ENCODE data around the gene TM4SF1.

The TM4SF1 gene

DNA sequence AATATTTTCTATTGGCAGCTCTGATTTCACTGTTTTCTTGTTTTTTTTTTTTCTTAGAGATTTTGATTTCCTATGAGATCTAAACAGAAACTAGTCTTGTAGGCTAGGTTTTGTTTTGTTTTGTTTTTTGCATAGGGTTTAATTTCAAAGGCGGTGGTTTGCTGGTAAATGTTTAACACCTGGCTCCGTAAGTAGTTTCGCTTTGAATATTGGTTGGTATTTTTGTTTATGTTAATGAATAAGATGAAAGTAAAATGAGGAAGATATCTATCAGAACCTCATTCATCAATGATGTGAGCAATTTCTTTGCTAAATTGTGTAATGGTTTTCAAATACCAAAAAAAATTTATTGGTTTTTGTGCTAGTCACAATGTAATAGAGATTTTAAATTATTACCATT is 39.7 kb upstream of the TM4SF1 start:
- DNase-seq (ENCODE audit: low read depth) = no peak
- TF ChIP-seq, protein P1, sequence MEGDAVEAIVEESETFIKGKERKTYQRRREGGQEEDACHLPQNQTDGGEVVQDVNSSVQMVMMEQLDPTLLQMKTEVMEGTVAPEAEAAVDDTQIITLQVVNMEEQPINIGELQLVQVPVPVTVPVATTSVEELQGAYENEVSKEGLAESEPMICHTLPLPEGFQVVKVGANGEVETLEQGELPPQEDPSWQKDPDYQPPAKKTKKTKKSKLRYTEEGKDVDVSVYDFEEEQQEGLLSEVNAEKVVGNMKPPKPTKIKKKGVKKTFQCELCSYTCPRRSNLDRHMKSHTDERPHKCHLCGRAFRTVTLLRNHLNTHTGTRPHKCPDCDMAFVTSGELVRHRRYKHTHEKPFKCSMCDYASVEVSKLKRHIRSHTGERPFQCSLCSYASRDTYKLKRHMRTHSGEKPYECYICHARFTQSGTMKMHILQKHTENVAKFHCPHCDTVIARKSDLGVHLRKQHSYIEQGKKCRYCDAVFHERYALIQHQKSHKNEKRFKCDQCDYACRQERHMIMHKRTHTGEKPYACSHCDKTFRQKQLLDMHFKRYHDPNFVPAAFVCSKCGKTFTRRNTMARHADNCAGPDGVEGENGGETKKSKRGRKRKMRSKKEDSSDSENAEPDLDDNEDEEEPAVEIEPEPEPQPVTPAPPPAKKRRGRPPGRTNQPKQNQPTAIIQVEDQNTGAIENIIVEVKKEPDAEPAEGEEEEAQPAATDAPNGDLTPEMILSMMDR (conservative IDR thresholded peaks at IDR 0.05; ENCODE audit: control insufficient read depth, insufficient read depth, low read depth, low read length) = no peak
- H3K4me3 ChIP-seq (ENCODE audit: control insufficient read depth, low read depth, low read length) = no peak overlapping the region

DNA sequence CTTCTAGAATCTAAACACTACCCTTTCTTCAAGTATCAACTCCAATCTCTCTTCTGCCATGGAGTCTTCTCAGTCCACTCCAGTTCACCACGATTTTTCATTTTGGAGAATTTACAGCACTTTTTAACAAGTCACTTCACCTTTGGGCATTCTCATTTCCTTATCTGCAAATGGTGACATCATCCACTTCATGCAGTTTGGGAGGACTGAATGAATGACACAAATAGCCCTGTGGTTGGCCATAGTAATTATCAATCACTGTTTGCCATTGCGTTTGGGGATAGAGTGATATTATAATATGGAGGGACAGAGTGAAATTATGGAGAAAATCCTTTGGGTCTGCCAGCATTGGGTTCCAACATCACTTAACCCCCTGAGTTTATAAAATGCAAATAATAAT is 38.0 kb upstream of the TM4SF1 start:
- no peak for DNase-seq (ENCODE audit: low read depth)

DNA sequence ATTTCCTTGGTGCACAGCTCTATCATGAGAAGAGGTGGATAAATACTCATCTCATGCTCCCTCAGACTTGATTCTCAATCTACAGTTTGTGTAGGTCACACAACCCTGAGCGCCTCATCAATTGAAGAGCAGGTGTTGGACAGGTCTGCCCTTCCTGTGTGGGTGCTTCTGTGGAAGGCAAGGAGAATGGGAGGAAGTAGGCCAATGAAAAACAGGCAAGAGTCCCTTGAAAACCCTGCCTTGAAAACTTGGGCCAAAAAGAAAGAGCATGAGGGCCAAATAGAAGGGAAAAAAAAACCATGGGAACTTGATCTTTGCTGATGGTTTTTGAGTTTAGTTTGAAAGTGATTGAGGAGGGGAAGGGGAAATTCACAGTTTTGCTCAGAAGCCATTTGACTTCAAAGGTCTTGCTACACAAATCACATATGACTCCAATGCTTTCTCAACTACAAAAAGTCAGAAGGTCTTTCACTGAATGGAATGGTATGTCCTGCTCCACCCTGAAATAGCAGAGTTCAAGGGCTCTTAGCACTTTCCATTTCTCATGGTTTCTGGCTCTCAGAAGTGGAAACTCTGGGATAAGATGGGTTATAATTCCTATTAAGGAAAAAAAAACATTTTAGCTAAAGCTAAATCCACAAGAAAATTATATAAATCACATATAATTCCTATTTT is 37.2 kb upstream of the TM4SF1 start:
- TF ChIP-seq, protein P1 (conservative IDR thresholded peaks at IDR 0.05; ENCODE audit: control insufficient read depth, insufficient read depth, low read depth, low read length) = no peak
- DNase-seq (ENCODE audit: low read depth) = peak; percentile 40
- H3K4me3 ChIP-seq (ENCODE audit: control insufficient read depth, low read depth, low read length) = no peak overlapping the region

More for the DNA sequence above, 38.0 kb upstream of the TM4SF1 start:
- no peak overlapping the region for H3K4me3 ChIP-seq (ENCODE audit: control insufficient read depth, low read depth, low read length)
- TF ChIP-seq, protein P1 (conservative IDR thresholded peaks at IDR 0.05; ENCODE audit: control insufficient read depth, insufficient read depth, low read depth, low read length) = no peak

DNA sequence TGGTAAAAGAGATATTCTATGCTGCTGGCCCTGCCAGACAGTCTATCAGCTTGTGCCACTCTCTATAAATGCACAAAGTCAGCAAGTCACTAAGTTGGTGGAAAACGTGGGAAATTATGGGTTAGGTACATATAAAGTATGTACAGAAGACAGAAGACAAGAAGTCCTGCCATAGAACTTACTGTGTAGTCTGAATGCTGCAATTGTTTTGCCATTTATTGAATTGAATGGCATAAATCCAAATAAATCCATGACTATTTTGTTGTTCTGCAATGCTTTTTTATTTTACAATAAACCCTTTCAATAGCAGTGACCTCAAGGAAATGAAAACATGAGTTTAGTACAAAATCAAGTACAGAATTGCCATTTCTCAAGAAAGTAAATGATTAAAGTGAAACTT is 34.1 kb upstream of the TM4SF1 start:
- no peak overlapping the region for H3K4me3 ChIP-seq (ENCODE audit: control insufficient read depth, low read depth, low read length)
- TF ChIP-seq, protein P1 (conservative IDR thresholded peaks at IDR 0.05; ENCODE audit: control insufficient read depth, insufficient read depth, low read depth, low read length) = no peak
- DNase-seq (ENCODE audit: low read depth) = no peak

DNA sequence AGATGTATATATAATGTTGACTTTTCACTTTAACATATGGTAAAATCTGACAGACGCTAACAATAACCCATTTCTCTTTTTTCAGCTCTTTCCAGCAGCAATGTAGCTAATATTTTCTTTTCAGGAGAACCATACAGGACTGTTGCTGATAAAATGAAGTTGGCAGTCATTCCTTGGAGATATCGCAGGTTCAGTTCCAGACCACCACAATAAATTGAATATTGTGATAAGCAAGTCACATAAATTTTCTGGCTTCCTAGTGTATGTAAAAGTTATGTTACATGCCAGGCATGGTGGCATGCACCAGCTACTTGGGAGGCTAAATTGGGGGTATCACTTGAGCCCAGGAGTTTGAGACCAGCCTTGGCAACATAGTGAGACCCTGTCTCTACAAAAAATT is 31.9 kb upstream of the TM4SF1 start:
- TF ChIP-seq, protein P1 (conservative IDR thresholded peaks at IDR 0.05; ENCODE audit: control insufficient read depth, insufficient read depth, low read depth, low read length) = no peak
- DNase-seq (ENCODE audit: low read depth) = no peak
- H3K4me3 ChIP-seq (ENCODE audit: control insufficient read depth, low read depth, low read length) = no peak overlapping the region

DNA sequence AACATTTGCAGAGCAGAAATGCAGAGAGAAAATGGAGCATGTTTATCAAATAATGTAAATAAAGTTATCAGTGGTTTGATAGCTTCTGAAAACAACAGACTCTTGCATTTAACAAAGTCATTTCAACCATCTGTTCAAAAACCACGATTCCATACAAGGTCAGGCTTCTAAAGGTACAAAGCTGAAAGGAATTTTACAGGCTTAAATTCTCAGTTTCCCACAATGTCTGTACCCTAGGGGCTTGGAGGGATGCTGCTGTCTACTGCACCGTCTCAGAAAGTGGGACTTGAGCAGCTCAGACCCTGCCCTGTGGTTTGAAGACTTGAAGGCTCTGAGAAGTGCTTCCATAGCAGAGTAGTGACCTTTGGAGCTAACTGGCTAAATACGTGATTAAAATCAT is 30.4 kb upstream of the TM4SF1 start:
- TF ChIP-seq, protein P1 (conservative IDR thresholded peaks at IDR 0.05; ENCODE audit: control insufficient read depth, insufficient read depth, low read depth, low read length) = no peak
- DNase-seq (ENCODE audit: low read depth) = no peak
- no peak overlapping the region for H3K4me3 ChIP-seq (ENCODE audit: control insufficient read depth, low read depth, low read length)
